Urinary bladder (tissue), 4 donors: Measurements from ENCODE around the gene SP7. TPM values are rescaled to one million over a fixed set of nuclear protein-coding genes. Genes with fewer than 3 reads are reported as not detected.
"Not testable (repeated sequence)": the region's sequence is repeated elsewhere in the genome, so short reads cannot be mapped to it uniquely, and the experiment has no call there.

ENCODE experiments used
- DNase-seq: peaks from one replicate; pipeline ENCODE4 v3.0.0-alpha.2; 2015; ENCODE audit errors: extremely low spot score
- H3K27ac ChIP-seq: one replicate; pipeline ENCODE4 v1.5.1; 2013; ENCODE audit warnings: low read depth, mild to moderate bottlenecking, moderate library complexity
- H3K36me3 ChIP-seq: one replicate; pipeline ENCODE4 v1.6.1; 2013; ENCODE audit warnings: mild to moderate bottlenecking, moderate library complexity; ENCODE audit not compliant: insufficient read depth
- H3K4me1 ChIP-seq: one replicate; pipeline ENCODE4 v1.6.1; 2013; ENCODE audit warnings: mild to moderate bottlenecking, moderate library complexity; ENCODE audit not compliant: insufficient read depth
- H3K4me3 ChIP-seq: one replicate; pipeline ENCODE4 v1.5.1; 2013; ENCODE audit warnings: low read depth, low read length
- WGBS: extraction: QIAGEN DNeasy Blood & Tissue Kit; methylation state at CpG from one replicate; pipeline ENCODE4 v1.1.7; 2013; 5-methylcytosine and 5-hydroxymethylcytosine counted together
- polyA plus RNA-seq: library from polyadenylated mRNA; stranded (reverse); fragments of 200-250 nt; gene quantifications from one replicate; pipeline ENCODE4 v1.2.3, GENCODE V29; 2013
- total RNA-seq: library from RNA; depleted of rRNA; stranded (reverse); fragments of >200 nt; gene quantifications from one replicate; pipeline ENCODE4 v1.2.3, GENCODE V29; 2014
- donor health status: healthy with polysubstance abuse.
- donor health status: healthy.

Gene SP7
- total and polyA plus RNA-seq, 2 donors, result not detected

DNA sequence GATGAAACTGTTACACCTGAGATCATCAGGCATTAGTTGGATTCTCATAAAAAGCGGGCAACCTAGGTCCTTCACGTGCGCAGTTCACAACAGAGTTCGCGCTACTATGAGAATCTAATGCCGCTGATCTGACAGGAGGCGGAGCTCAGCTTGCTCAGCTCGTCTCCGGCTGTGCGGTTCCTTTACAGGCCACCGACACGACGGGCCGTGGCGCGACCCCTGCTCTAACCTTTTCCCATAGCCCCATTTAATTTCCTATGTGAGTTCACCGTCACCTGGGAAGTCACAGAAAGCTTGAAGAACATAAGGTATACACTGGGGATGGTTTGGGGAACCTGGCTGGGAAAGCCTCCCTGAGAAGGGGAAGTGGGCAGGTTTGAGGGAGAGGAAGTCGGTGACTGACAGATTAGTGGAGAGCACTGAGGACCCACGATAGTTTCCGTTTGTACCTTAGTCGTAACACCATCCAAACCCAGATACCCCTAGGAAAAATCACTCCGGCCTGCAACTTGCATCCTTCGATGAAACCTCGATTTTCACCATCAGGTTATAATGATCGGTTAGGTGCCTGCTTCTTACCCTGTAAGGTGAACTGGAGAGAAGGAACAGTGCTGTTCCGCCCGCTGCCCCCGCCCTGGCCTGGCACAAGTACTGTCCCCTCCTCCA, 11.9 kb downstream of the SP7 start:
- Histone ChIP-seq H3K27ac (peak overlapping the region; percentile 64), H3K4me1 (no peaks in the 10 kb centered on the region), H3K4me3 (no peak overlapping the region), H3K36me3 (no peaks in the 10 kb centered on the region)
- no peak for DNase-seq
- WGBS, result 25% methylated on average over 28 of the region's 28 CpGs

DNA sequence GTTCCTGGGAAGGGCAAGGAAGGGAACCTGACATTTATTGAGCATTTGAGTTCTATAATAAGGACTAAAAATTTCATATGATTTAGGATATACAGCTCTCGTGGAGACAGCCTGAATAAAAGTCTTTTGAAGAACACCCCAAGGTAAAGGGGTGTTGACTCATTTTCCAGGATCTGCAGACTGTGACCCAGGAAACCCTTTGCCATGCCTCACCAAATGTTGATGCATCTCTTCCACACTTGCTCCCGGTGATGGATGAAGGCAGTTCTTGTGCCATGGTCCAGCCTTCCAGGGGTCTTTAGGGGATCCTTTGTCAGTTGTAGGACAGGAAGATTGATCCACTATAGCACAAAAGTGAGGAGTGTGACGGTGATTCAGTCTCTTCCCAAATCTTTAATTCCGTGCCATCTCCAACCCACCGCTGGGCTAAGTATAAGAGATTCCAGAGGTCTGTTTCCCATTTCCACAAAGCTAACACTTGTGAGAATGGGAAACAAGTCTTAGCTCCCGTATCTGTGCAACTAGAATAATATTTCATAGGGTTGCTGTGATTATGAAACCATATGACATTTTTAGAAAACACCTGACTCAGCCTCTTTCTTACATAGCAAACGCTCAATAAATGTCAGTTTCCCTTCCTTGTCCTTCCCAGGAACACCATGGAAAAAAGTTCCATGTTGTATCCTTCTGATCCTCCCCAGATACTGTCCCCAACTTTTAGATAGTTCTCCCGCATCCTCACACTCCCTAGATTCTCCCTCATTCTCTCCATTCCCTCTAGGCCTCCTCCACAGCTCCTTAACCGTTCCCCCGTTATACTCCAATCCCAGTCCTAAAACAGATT, 15.6 kb downstream of the SP7 start:
- no peaks in the 10 kb centered on the region for H3K36me3 ChIP-seq
- 40% methylated on average over 10 of the region's 10 CpGs for WGBS
- DNase-seq, result no peak
- H3K27ac ChIP-seq, result peak overlapping the region; percentile 73
- H3K4me3 ChIP-seq, result peak overlapping the region; percentile 31
- no peaks in the 10 kb centered on the region for H3K4me1 ChIP-seq

DNA sequence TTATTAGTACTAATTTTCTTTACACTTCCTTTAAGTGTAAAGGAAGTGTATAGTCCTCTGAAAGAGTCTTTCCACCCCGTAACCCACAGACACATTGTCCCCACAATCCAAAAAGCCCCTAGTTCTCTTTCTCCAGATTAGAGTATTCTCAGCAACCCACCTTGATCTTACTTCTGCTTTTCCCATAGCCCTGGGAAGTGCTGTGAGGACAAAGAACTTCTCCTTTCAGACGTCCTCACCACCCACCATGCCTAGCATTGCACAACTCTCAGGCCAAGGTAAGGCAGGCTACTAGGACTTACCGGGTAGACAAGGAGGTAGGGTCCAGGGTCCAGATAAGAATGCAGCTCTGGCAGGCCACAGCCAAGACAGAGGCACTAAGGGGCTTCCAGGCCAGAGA, 22.2 kb downstream of the SP7 start:
- DNase-seq, result no peak
- Histone ChIP-seq H3K27ac (no peak overlapping the region), H3K4me3 (no peak overlapping the region), H3K4me1 (no peaks in the 10 kb centered on the region), H3K36me3 (no peaks in the 10 kb centered on the region)
- WGBS, result 61% methylated on average over 3 of the region's 3 CpGs

DNA sequence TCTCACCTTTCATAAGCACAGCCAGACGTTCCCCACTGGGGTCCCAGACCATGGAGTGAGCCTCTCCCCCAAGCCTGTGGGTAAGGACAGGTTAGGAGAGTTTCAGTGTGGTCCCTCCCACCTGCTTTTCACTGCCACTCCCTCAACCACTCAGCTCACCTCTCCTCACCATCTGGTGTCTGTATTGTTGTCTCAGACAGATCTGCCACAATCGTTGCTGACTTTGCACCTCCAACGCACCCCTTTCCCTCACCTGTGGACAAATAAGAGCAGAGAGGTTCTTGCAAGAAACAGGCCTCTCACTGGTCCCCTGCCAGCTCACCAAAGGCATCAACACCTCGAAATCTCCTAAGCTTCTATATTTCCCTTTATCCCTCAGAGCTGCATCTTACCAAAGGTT, 27.9 kb downstream of the SP7 start:
- DNase-seq, result no peak
- no peaks in the 10 kb centered on the region for H3K4me1 ChIP-seq
- no peak overlapping the region for H3K4me3 ChIP-seq
- WGBS, result 76% methylated on average over 4 of the region's 4 CpGs
- no peak overlapping the region for H3K27ac ChIP-seq
- H3K36me3 ChIP-seq, result peaks cover 5% of the 10 kb centered on the region

DNA sequence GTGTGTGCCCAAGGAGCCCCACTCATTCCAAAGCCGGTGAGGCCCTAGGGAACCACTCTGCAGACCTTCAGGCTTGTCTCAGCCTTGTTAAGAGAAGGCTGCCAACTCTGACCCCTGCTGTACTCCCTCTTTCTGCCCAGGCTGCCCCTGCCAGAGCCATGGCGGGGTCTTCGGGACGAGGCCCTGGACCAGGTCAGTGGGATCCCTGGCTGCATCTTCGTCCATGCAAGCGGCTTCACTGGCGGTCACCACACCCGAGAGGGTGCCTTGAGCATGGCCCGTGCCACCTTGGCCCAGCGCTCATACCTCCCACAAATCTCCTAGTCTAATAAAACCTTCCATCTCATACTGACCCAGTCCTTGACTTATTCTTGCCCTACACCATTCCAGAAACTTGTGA, 29.3 kb downstream of the SP7 start:
- DNase-seq, result no peak
- Histone ChIP-seq H3K27ac (no peak overlapping the region), H3K4me3 (no peak overlapping the region), H3K36me3 (peaks cover 7% of the 10 kb centered on the region), H3K4me1 (no peaks in the 10 kb centered on the region)
- WGBS, result 93% methylated on average over 10 of the region's 10 CpGs

DNA sequence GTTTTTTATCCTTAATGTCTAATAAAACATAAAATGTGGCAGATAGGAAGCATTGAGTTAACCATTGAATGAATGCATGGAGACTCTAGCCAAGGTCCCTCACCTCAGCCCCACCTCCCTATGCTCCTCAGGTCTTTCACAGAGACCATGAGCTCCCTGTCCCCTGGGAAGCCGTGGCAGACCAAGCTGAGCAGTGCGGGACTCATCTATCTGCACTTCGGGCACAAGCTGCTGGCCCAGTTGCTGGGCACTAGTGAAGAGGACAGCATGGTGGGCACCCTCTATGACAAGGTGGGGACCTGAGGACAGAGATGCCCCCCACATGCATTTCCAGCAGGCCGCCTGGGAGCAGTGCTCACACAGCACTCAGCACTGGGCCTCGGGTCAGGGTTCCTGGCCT, 33.3 kb downstream of the SP7 start:
- H3K4me1 ChIP-seq, result no peaks in the 10 kb centered on the region
- H3K4me3 ChIP-seq, result no peak overlapping the region
- peaks cover 5% of the 10 kb centered on the region for H3K36me3 ChIP-seq
- no peak overlapping the region for H3K27ac ChIP-seq
- DNase-seq, result no peak
- WGBS, result 84% methylated on average over 5 of the region's 5 CpGs

DNA sequence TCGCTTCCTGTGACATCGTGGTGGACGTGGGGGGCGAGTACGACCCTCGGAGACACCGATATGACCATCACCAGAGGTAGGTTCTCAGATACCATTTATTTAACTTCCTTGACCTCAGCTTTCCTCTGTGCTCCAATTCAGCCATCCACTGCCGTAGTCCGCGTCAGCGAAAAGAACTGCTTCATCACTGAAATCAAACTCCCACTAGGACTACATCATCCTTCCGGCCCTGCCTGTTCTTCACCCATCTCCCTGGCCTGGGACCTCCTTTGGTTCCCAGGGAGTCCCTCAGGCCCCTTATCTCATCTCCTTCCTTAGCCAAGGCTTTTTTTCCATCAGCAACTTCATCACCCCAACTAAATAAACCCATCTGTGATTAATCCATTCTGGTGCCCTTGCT, 36.0 kb downstream of the SP7 start:
- DNase-seq, result no peak
- WGBS, result 3% methylated on average over 12 of the region's 12 CpGs
- Histone ChIP-seq H3K4me1 (no peaks in the 10 kb centered on the region), H3K4me3 (peak overlapping the region; percentile 78), H3K36me3 (peaks cover 2% of the 10 kb centered on the region), H3K27ac (no peak overlapping the region)

DNA sequence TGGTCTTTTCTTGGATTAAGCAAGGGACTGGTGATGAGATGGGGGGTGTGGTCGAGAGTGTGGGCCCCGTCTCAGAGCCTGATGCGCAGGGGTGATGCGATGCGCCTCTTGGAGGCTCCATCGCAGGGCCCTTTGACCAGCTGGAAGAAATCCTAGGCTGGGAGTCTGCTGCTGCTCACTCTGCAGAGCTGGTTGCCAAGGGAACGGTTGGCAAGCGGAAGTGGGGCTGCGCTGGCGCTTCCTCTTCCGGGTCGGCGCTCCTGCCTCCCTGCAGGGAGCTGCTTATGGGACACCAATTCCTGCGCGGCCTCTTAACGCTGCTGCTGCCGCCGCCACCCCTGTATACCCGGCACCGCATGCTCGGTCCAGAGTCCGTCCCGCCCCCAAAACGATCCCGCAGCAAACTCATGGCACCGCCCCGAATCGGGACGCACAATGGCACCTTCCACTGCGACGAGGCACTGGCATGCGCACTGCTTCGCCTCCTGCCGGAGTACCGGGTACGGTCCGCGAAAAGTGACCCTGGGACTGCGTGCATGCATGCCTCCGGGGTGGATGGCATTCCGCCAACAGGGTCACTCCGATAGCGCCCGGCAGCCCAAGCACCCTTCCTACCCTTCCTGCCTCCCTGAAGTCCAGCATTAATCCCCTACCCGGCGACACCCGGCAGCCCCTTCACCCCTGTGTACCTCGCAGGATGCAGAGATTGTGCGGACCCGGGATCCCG, 36.5 kb downstream of the SP7 start, which contains the start of gene MYG1:
TSS of gene MYG1 (plus strand) at position 242 of the 727 bp plus-strand sequence. CDS start at position 285, 43 bp downstream.
- H3K27ac ChIP-seq, result no peak within 1 kb of the TSS
- peak within 1 kb of the TSS; percentile 78 for H3K4me3 ChIP-seq
- under 1% methylated on average over 51 of the region's 51 CpGs for WGBS
- H3K36me3 ChIP-seq, result peaks cover 2% of the 10 kb centered on the region
- no peaks in the 10 kb centered on the region for H3K4me1 ChIP-seq
- DNase-seq, result peak; percentile 75

DNA sequence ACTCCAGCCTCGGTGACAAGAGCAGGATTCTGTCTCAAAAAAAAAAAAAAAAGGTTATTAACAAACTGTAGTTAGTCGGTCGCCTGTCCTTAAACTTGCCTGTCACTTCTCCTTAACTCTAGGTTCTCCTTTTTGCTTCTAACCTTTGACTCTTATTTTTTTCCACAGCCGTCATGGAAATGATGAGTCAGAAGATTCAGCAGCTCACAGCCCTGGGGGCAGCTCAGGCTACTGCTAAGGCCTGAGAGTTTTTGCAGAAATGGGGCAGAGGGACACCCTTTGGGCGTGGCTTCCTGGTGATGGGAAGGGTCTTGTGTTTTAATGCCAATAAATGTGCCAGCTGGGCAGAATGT, 37.1 kb downstream of the SP7 start:
- Histone ChIP-seq H3K4me3 (peak overlapping the region; percentile 78), H3K36me3 (peaks cover 2% of the 10 kb centered on the region), H3K27ac (no peak overlapping the region), H3K4me1 (no peaks in the 10 kb centered on the region)
- DNase-seq, result no peak
- WGBS, result 60% methylated on average over 5 of the region's 5 CpGs

DNA sequence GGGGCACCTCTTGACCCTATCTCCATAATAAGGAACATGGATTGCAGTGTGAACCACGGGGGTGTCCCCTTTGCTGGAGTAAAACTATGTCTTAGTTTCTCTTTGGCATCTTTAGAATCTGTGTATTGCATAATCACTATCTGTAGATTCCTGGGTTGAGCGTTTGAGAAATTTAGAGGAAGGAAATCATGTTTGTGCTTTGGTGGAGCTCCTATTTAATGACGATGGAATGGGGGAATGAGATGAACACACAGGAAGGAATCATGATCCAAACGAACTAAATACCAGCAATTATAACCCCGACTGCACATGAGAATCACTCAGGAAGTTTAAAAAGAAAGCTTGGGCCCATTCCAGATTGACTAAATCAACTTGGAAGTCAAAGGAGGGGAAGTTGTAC, 38.0 kb downstream of the SP7 start:
- H3K4me3 ChIP-seq, result no peak overlapping the region
- no peak for DNase-seq
- no peak overlapping the region for H3K27ac ChIP-seq
- H3K36me3 ChIP-seq, result peaks cover 2% of the 10 kb centered on the region
- no peaks in the 10 kb centered on the region for H3K4me1 ChIP-seq
- 53% methylated on average over 5 of the region's 5 CpGs for WGBS

DNA sequence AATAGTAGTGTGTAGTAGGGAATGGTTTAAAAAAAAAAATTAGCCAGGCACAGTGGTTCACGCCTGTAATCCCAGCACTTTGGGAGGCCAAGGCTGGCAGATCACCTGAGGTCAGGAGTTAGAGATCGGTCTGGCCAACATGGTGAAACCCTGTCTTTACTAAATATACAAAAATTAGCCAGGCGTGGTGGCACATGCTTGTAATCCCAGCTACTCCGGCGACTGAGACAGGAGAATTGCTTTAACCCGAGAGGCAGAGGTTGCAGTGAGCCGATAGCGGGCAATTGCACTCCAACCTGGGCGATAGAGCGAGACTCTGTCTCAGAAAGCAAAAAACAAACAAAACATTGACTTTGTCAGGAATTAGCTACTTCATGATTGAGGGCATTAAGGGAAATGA, 39.0 kb downstream of the SP7 start:
- H3K27ac ChIP-seq, H3K36me3 ChIP-seq, H3K4me1 ChIP-seq, DNase-seq, H3K4me3 ChIP-seq: not testable (repeated sequence)
- 96% methylated on average over 10 of the region's 10 CpGs for WGBS

DNA sequence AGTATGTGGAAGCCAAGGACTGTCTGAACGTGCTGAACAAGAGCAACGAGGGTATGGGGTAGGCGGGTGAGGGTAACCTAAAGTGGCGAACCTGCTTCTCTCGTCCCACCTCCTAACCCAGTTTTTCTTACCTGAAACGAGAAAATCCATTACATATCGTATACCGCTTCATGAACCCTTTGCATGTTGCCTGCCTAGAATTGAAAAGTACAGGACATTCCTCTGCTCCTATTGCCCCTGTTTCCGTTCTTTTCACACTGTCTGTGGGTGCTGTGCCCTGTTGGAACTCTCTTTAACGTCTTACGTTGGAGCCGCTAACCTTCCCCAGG, 40.3 kb downstream of the SP7 start:
- 5% methylated on average over 12 of the region's 12 CpGs for WGBS
- no peak for DNase-seq
- Histone ChIP-seq H3K4me3 (peak overlapping the region; percentile 65), H3K36me3 (no peaks in the 10 kb centered on the region), H3K27ac (peak overlapping the region; percentile 88), H3K4me1 (no peaks in the 10 kb centered on the region)

DNA sequence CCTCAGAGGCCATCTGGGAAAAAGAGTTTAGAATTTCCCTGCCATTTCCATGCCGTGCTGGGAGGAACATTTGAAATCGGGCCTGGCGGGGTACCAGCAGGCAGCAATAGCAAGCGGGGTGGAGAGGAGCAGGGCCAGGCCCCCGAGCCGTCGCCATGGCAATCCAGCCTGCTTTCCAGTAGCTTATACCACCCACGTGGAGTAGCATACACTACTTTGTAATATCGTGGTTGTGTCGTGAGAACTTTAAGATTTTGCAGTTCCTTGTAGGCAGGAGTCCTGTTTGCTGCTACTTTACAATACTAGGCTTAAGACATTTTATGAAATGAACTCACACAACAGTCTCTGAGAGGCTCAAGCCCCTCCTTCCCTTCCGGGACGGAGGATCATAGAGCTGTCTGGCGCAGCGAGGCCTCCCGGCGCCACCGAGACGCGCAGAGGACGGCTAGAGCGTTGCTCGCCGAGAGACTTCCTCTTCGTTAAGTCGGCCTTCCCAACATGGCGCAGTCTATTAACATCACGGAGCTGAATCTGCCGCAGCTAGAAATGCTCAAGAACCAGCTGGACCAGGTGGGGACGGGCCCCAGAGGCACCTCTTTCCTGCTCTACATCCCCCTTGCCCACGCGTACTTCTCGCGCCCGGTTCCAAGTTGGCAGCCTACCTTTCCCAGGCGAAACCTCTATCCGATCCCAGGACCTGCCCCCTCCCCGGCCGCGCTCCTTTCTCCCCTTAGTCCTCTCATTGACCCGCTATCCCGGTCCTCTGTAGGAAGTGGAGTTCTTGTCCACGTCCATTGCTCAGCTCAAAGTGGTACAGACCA, 40.9 kb downstream of the SP7 start, which contains the start of gene PFDN5:
TSS of gene PFDN5 (plus strand) at position 473 of the 821 bp plus-strand sequence. CDS start at position 499, 26 bp downstream.
- H3K4me3 ChIP-seq, result peak within 1 kb of the TSS; percentile 65
- 2% methylated on average over 42 of the region's 42 CpGs for WGBS
- peak within 1 kb of the TSS; percentile 88 for H3K27ac ChIP-seq
- DNase-seq, result peak; percentile 57
- no peaks in the 10 kb centered on the region for H3K4me1 ChIP-seq
- no peaks in the 10 kb centered on the region for H3K36me3 ChIP-seq
